Measurements from ENCODE around the gene FBXO8.
"Not testable (repeated sequence)": the region's sequence is repeated elsewhere in the genome, so short reads cannot be mapped to it uniquely, and the experiment has no call there.

FBXO8 gene

DNA sequence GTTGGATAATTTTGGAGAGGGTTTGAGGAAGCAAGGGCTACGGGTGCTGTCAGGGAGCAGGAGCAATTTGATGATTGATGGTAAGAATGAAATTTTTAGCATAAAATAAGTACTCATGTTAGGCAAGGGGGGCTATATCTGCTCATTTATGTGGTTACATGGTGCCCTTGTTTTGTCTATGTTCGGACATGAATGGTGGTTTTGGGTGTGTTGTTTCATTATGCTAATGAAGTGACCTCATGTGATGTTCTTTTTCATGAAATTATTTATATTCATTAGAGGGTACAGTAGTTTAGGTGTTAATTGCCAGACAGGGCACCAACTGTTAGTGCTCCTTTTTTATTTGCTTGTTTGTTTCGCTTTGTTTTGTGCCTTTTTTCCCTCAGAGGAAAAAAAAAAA, 29.5 kb upstream of the FBXO8 start:
- no peak for ATAC-seq (replicated peaks; ENCODE audit: extremely low read depth, poor library complexity, severe bottlenecking)
- peak overlapping the region; percentile 24 for H3K27ac Mint-ChIP-seq (ENCODE audit: low read depth)
- no peaks in the 10 kb centered on the region for H3K27me3 Mint-ChIP-seq
- H3K4me1 Mint-ChIP-seq = peaks cover 6% of the 10 kb centered on the region
- no peak overlapping the region for H3K4me3 Mint-ChIP-seq
- DNase-seq (ENCODE audit: low spot score in 2 of 2) = no peak
- H3K36me3 Mint-ChIP-seq (ENCODE audit: insufficient read depth) = peaks cover 11% of the 10 kb centered on the region
- H3K9me3 Mint-ChIP-seq = no peaks in the 10 kb centered on the region

GRCh38 chr4:174307694-174308093, 24.2 kb upstream of the FBXO8 start:
- Mint-ChIP-seq H3K9me3 (no peaks in the 10 kb centered on the region), H3K27me3 (no peaks in the 10 kb centered on the region), H3K4me1 (peaks cover 2% of the 10 kb centered on the region), H3K27ac (ENCODE audit: low read depth) (no peak overlapping the region), H3K4me3 (no peak overlapping the region), H3K36me3 (ENCODE audit: insufficient read depth) (peaks cover 18% of the 10 kb centered on the region)
- ATAC-seq (replicated peaks; ENCODE audit: extremely low read depth, poor library complexity, severe bottlenecking) = no peak
- no peak for DNase-seq (ENCODE audit: low spot score in 2 of 2)

DNA sequence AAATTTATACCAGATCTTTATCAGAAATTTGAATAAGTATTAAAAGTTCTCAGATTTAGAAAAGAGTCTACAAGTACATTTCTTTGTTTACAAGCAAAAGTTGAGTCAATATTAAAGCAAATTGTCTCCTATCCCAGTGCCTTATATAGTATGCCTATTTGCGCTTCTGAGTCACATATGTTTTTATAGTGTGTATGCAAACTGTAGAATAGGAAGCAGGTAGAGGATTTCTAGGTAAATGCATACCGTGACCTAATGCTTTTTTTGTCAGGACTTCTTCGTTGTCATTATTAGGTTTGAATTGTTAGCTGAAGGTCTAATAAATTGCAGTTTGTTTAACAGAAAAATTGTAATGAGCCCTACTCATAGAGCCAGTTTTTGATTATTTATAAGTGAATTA, 22.5 kb upstream of the FBXO8 start:
- H3K4me3 Mint-ChIP-seq = no peak overlapping the region
- H3K9me3 Mint-ChIP-seq = no peaks in the 10 kb centered on the region
- no peaks in the 10 kb centered on the region for H3K27me3 Mint-ChIP-seq
- no peaks in the 10 kb centered on the region for H3K4me1 Mint-ChIP-seq
- ATAC-seq (replicated peaks; ENCODE audit: extremely low read depth, poor library complexity, severe bottlenecking) (no peak), DNase-seq (ENCODE audit: low spot score in 2 of 2) (no peak)
- H3K36me3 Mint-ChIP-seq (ENCODE audit: insufficient read depth) = peaks cover 24% of the 10 kb centered on the region
- H3K27ac Mint-ChIP-seq (ENCODE audit: low read depth) = no peak overlapping the region

- Mint-ChIP-seq H3K4me1 (no peaks in the 10 kb centered on the region), H3K4me3 (no peak overlapping the region), H3K27me3 (no peaks in the 10 kb centered on the region), H3K9me3 (no peaks in the 10 kb centered on the region), H3K36me3 (ENCODE audit: insufficient read depth) (peaks cover 25% of the 10 kb centered on the region), H3K27ac (ENCODE audit: low read depth) (no peak overlapping the region)
- ATAC-seq (replicated peaks; ENCODE audit: extremely low read depth, poor library complexity, severe bottlenecking) (no peak), DNase-seq (ENCODE audit: low spot score in 2 of 2) (no peak)
Measured at GRCh38 chr4:174304664-174305063, 21.2 kb upstream of the FBXO8 start.

GRCh38 chr4:174303687-174304086, 20.2 kb upstream of the FBXO8 start:
- H3K9me3 Mint-ChIP-seq = no peaks in the 10 kb centered on the region
- no peak for DNase-seq (ENCODE audit: low spot score in 2 of 2)
- no peak overlapping the region for H3K4me3 Mint-ChIP-seq
- no peaks in the 10 kb centered on the region for H3K4me1 Mint-ChIP-seq
- H3K36me3 Mint-ChIP-seq (ENCODE audit: insufficient read depth) = peaks cover 24% of the 10 kb centered on the region
- H3K27me3 Mint-ChIP-seq = no peaks in the 10 kb centered on the region
- ATAC-seq (replicated peaks; ENCODE audit: extremely low read depth, poor library complexity, severe bottlenecking) = no peak
- H3K27ac Mint-ChIP-seq (ENCODE audit: low read depth) = no peak overlapping the region

GRCh38 chr4:174295142-174295541, 11.7 kb upstream of the FBXO8 start:
- H3K36me3 Mint-ChIP-seq (ENCODE audit: insufficient read depth); ATAC-seq (replicated peaks; ENCODE audit: extremely low read depth, poor library complexity, severe bottlenecking); DNase-seq (ENCODE audit: low spot score in 2 of 2); H3K4me3 Mint-ChIP-seq; H3K27me3 Mint-ChIP-seq; H3K27ac Mint-ChIP-seq (ENCODE audit: low read depth): not testable (repeated sequence)
- peaks cover 23% of the 10 kb centered on the region for H3K4me1 Mint-ChIP-seq
- H3K9me3 Mint-ChIP-seq = peaks cover 10% of the 10 kb centered on the region

DNA sequence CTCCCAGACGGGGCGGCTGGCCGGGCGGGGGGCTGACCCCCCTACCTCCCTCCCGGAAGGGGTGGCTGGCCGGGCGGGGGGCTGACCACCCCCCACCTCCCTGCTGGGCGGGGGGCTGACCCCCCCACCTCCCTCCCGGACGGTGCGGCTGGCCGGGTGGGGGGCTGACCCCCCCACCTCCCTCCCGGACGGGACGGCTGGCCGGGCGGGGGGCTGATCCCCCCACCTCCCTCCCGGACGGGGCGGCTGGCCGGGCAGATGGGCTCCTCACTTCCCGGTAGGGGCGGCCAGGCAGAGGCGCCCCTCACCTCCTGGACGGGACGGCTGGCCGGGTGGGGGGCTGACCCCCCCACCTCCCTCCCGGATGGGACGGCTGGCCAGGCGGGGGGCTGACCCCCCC, 11.2 kb upstream of the FBXO8 start:
- Mint-ChIP-seq H3K9me3 (peaks cover 10% of the 10 kb centered on the region), H3K4me1 (peaks cover 28% of the 10 kb centered on the region)
- not testable (repeated sequence) for H3K36me3 Mint-ChIP-seq (ENCODE audit: insufficient read depth); H3K27me3 Mint-ChIP-seq; H3K4me3 Mint-ChIP-seq; ATAC-seq (replicated peaks; ENCODE audit: extremely low read depth, poor library complexity, severe bottlenecking); H3K27ac Mint-ChIP-seq (ENCODE audit: low read depth); DNase-seq (ENCODE audit: low spot score in 2 of 2)

DNA sequence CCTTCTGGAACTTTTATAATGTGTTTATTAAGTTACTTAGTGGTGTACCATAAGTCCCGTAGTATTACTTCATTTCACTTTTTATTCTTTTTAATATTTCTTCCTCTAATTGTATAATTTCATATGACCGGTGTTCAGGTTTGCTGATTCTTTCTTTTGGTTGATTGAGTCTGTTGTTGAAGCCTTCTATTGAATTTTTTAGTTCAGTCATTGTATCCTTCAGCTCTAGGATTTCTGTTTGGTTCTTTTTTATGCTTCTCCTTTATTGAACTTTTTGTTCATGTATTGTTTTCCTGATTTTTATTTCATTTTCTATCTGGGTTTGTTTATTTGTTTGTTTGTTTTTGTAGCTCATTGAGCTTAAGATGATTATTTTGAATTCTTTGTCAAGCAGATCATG, 9.0 kb upstream of the FBXO8 start:
- Mint-ChIP-seq H3K27me3 (no peaks in the 10 kb centered on the region), H3K4me1 (peaks cover 26% of the 10 kb centered on the region), H3K27ac (ENCODE audit: low read depth) (no peak overlapping the region), H3K36me3 (ENCODE audit: insufficient read depth) (peaks cover 1% of the 10 kb centered on the region), H3K9me3 (peaks cover 10% of the 10 kb centered on the region), H3K4me3 (no peak overlapping the region)
- ATAC-seq (replicated peaks; ENCODE audit: extremely low read depth, poor library complexity, severe bottlenecking) (no peak), DNase-seq (ENCODE audit: low spot score in 2 of 2) (no peak)

- H3K9me3 Mint-ChIP-seq = no peaks in the 10 kb centered on the region
- H3K36me3 Mint-ChIP-seq (ENCODE audit: insufficient read depth) = peaks cover 19% of the 10 kb centered on the region
- no peak overlapping the region for H3K4me3 Mint-ChIP-seq
- ATAC-seq (replicated peaks; ENCODE audit: extremely low read depth, poor library complexity, severe bottlenecking) = no peak
- DNase-seq (ENCODE audit: low spot score in 2 of 2) = no peak
- peaks cover 63% of the 10 kb centered on the region for H3K4me1 Mint-ChIP-seq
- H3K27me3 Mint-ChIP-seq = no peaks in the 10 kb centered on the region
- H3K27ac Mint-ChIP-seq (ENCODE audit: low read depth) = no peak overlapping the region
Measured at GRCh38 chr4:174286870-174287269, 3.4 kb upstream of the FBXO8 start.

DNA sequence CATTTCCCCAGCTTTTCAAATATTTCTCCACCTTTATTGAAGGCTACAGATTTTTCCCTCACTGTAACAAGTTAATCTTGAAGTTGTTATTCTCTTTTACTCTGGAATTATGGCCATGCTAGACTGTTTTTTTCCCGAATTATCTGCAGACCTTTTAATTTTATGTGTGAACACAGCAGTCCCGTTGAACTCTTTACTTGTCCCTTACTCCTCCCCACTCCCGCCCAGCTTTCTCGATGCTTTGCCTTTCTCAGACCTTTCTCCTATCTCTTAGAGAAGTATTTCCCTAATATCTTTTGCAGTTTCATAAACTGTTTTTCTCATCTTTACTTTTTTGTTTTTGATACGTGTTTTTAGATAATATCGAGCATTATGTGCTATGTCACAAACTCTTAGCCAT, 1.0 kb upstream of the FBXO8 start:
- no peaks in the 10 kb centered on the region for H3K9me3 Mint-ChIP-seq
- H3K27ac Mint-ChIP-seq (ENCODE audit: low read depth) = peak overlapping the region; percentile 100
- H3K36me3 Mint-ChIP-seq (ENCODE audit: insufficient read depth) = peaks cover 23% of the 10 kb centered on the region
- no peak for ATAC-seq (replicated peaks; ENCODE audit: extremely low read depth, poor library complexity, severe bottlenecking)
- DNase-seq (ENCODE audit: low spot score in 2 of 2) = no peak
- H3K4me1 Mint-ChIP-seq = peaks cover 69% of the 10 kb centered on the region
- peak overlapping the region; percentile 100 for H3K4me3 Mint-ChIP-seq
- H3K27me3 Mint-ChIP-seq = no peaks in the 10 kb centered on the region

DNA sequence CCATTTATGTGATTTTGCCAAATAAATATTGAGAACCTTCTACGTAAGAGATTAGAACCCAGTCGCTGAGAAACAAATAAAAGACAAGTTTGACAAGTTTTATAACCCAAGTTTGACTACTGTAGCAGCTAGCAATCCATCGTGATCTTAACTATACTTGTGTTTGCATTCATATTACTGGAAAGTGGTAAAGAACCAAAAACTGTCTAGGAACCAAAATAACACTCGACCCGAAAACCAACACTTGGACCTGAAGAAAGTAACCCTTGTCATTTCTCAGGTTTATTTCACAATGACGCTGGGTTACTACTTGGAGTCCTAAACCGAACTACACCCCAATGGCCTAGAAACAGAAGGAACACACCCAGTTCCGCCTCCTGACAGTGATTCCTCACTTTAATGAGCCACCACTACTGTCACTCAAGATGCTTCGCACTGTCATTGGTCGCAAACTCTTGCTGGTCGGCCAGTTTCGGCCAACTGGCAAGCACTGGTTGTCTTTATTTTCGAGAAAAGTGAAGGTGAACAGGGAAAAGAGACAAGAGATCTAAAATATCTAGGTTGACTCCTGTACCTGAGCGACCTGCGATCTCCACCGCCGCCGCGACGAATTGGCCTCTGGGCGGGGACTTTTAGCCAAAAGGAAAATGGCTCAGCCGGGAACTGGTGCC, 496 bp downstream of the FBXO8 start:
- peaks cover 80% of the 10 kb centered on the region for H3K4me1 Mint-ChIP-seq
- DNase-seq (ENCODE audit: low spot score in 2 of 2) (peak; percentile 62 to 76), ATAC-seq (replicated peaks; ENCODE audit: extremely low read depth, poor library complexity, severe bottlenecking) (peak; percentile 96)
- H3K27ac Mint-ChIP-seq (ENCODE audit: low read depth) = peak overlapping the region; percentile 100
- H3K9me3 Mint-ChIP-seq = no peaks in the 10 kb centered on the region
- no peaks in the 10 kb centered on the region for H3K27me3 Mint-ChIP-seq
- H3K36me3 Mint-ChIP-seq (ENCODE audit: insufficient read depth) = peaks cover 23% of the 10 kb centered on the region
- peak overlapping the region; percentile 100 for H3K4me3 Mint-ChIP-seq

DNA sequence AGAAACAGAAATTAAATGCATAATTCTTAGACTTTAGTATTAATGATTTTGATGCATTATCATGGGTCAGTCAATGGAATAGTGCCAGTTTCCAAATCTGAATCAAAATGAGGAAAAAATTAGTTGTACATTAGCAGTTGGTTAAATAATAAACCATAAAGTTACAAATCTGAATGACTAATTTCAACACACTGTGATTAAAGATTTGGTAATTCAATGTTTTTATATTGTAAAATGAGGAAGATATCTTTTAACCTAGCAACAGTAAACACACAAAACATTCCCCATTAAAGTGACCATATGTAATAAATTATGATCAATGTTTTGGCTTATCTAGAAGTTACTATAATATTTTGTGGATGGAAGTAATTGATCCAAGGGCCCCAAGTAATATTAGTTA, 1.6 kb downstream of the FBXO8 start:
- no peaks in the 10 kb centered on the region for H3K27me3 Mint-ChIP-seq
- H3K9me3 Mint-ChIP-seq = no peaks in the 10 kb centered on the region
- H3K27ac Mint-ChIP-seq (ENCODE audit: low read depth) = no peak overlapping the region
- peaks cover 23% of the 10 kb centered on the region for H3K36me3 Mint-ChIP-seq (ENCODE audit: insufficient read depth)
- H3K4me3 Mint-ChIP-seq = peak overlapping the region; percentile 100
- no peak for DNase-seq (ENCODE audit: low spot score in 2 of 2)
- no peak for ATAC-seq (replicated peaks; ENCODE audit: extremely low read depth, poor library complexity, severe bottlenecking)
- H3K4me1 Mint-ChIP-seq = peaks cover 83% of the 10 kb centered on the region

DNA sequence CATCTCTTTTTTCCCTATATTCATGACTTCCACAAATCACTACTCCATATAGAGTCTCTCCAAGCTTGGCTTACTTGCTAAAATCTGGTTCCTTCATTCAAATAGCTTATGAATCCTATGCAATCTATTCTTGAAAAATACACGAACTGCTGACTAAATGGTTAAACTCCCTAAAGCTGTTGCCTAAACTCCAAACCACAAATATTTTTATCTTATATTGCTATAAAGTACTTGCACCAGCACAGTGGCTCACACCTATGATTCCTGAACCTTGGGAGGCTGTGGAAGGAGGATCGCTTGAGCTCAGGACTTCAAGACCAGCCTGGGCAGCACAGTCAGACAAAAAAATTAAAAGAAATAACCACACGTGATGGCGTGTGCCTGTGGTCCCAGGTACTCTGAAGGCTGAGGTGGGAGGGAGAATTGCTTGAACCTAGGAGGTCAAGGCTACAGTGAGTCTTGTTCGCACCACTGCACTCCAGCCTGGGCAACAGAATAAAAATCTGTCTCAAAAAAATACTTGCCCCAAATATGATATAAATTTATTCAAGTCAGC, 2.2 kb downstream of the FBXO8 start:
- no peak for DNase-seq (ENCODE audit: low spot score in 2 of 2)
- Mint-ChIP-seq H3K4me1 (peaks cover 79% of the 10 kb centered on the region), H3K27me3 (no peaks in the 10 kb centered on the region), H3K36me3 (ENCODE audit: insufficient read depth) (peaks cover 23% of the 10 kb centered on the region), H3K4me3 (no peak overlapping the region), H3K27ac (ENCODE audit: low read depth) (no peak overlapping the region), H3K9me3 (no peaks in the 10 kb centered on the region)
- ATAC-seq (replicated peaks; ENCODE audit: extremely low read depth, poor library complexity, severe bottlenecking) = no peak

All from central memory CD8-positive, alpha-beta T cell (primary cell).